Stimulated activated CD4-positive, alpha-beta T cell treated with anti-CD3 and anti-CD28 coated beads, Interleukin-15, amount 100 ng/mL, for 48 hours (primary cell): Measurements from ENCODE around the gene PFKP.
"Not testable (repeated sequence)": the region's sequence is repeated elsewhere in the genome, so short reads cannot be mapped to it uniquely, and the experiment has no call there.

Experiments
- DNase-seq, 2 donors: peaks; one replicate each; pipeline ENCODE4 v3.0.0-alpha.2; 2020; ENCODE audit warnings: low read depth in 2 of 2

The PFKP gene

DNA sequence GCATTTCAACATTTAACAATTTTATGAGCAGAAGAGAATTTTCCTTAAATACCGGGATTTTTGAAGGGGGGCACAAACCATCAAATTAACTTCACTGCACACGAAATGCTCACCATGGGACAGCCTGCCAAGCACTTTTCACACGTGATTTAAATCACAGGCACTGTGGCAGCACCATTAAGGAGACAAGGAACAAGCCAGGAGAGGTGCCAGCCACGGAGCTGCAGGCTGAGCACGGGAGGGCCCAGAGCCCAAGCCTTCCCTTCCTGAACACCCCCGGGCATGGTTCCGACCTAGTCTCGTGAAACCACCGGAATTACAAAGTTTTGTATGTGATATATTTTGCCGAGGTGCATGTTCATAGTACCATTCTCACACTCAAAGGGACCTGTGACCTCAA lies 91.8 kb downstream of the PFKP start:
- DNase-seq, result no peak

DNA sequence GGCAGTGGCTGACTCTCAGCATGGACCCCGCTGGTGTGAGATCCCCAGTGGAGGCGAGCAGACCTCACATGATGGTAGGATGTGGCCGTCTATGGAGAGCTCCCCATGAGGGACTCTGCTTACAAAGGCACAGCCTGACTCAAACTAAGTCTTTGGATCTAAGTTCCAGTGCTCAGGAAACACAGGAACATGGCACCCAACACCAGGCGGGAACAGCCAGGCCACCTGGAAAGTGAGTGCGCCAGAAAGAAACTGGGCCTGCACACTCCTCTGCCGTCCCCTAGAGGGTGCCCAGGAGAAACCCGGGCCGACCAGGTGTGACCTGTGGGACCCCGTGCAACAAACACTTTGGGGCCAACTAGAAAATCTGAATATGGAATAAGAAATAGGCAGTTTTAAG lies 95.2 kb downstream of the PFKP start:
- no peak for DNase-seq

DNA sequence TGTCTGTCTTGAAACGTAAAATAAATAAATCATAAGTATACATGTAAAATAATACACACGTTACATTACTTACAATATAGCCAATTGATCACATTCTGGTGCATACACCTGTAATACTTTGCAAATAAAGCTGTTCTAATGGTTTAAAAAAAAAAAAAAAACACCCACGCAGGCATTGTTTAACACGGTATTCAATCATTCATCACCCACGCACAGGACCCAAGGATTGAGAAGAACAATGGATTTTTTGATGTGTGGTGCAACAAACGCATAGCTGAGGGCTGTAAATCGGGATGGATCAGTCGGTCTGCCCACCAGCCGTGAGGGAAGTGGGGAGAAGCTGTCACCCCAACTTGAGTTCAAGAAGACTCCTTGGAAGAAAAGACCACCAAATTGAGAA lies 96.5 kb downstream of the PFKP start:
- DNase-seq, result no peak

DNA sequence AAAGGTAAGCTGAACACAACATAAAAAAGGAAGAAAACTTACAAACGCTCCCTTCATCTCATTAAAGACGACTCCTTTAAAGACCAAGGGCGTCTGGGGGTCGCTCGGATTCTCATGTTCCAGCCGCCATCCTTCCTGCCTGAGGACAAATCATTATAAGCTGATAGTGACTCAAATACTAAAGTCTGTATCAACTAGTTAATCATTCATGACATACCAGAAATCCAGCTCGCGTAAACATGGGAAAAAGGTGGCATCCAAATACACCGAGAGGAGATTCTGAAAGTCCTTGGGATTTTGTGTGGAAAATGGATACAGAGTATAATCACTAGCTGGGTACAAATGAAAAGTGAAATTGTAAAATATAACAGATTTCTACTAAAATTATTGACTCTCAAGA lies 97.8 kb downstream of the PFKP start:
- DNase-seq, result no peak

DNA sequence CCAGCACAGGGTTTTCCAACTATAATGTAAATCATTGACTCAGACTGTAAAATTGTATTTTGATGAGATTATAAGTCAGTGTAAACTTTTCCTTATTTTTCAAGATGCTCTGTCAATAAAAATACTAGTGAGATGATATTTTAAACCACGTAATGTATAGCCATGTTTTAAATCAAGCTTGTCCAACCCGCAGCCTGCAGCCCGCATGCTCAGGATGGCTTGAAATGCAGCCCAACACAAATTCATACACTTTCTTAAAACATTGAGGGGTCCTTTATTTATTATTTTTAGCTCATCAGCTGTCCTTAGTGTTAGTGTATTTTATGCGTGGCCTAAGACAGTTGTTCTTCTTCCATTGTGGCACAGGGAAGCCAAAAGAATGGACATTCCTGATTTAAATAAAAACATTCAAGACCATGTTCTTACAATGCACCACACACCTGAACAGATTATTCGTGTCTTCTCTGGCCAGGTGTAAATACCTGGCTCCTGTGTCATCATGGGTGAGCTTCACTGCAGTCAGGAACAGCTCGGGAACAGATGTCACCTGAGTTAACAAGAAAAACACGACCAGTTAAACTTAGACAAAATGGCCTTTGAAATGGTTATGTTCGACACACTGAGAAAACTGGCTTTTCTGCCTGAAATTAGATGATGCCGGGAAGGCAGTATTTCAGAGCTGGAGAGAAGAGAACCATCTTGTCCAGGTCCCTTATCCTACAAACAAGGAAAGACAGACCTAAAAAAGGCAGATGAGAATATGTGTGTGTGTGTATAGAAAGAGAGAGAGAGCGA lies 99.3 kb downstream of the PFKP start:
- no peak for DNase-seq

DNA sequence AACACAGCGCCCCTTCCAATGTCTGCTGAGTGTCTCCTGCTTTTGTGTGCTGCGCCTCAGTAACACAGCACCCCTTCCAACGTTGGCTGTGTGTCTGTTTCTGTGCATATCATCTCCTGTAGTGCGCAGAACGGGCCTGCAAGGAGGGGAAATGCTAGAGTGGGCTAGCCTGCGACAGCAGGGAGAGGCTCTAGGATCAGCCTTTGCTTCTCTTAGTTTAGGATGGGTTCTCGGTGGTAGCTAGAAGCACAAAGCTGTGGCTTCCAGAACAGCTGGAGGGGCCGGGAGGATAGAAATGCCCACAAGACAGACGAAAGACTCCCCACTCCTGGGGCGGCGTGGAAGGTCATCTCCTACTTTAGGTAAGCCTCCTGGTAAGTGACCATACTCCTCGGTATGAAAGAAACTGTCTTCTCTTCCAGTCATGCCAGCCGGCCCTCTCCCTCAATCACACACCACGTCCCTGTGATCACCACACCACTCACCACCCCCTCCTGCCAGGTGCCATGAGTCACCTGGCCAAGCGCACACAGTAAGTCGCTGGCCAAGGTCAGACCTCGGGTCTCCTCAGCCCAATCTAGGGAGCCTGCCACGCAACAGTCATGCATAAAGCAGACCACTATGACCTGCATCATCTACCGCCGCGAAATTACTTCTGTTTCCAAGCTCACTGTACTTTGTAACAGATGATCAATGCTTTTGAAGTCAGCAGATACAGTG lies 100.4 kb downstream of the PFKP start:
- DNase-seq, result no peak

DNA sequence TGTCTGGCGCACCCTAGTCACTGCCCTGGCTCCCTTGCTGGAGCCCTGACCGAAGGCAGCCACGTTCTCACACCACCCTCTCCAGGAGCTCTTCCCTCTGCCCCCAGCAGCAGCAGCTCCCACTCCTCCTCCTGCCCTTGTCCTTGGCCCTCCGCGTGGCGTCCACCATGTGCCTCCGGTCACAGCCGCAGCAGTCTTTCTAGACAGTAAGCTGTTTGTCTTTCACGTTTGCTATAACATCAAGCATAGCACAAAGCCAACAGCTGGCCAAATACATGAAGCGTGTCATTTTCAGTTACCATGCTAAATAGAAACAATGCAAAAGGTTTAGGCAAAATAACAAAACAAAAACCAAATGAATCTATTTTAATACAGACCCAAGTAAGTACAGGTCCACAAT lies 101.9 kb downstream of the PFKP start:
- no peak for DNase-seq

DNA sequence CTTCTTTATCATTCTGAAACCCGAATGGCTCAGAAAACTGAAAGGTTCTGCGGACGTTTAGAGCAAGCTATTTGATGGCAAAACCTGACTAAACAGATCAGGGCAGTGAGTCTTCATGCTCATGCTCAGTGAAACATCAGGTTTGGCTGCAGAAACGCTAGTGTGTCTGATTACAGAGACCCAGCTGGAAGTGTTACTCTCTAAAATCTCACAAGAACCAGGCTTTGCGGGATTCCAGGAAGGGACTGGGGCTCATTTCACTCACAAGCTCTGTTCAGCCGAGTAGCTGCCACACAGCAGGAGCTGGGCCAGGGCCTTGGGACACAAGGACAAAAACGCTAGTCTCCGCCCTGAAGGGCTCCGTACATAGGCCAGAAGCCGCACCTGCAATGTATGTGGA lies 102.3 kb downstream of the PFKP start:
- no peak for DNase-seq

DNA sequence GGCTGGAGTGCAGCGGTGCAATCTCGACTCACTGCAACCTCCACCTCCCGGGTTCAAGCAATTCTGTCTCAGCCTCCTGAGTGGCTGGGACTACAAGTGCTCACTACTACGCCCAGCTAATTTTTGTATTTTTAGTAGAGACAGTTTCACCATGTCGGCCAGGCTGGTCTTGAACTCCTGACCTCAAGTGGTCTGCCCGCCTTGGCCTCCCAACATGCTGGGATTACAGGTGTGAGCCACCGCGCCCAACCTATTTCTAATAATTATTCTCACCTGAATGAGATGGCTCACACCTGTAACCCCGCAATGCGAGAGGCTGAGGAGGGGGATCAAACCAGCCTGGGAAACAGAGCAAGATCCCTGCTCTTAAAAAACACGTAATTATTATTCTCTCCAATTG lies 104.1 kb downstream of the PFKP start:
- DNase-seq, result not testable (repeated sequence)

DNA sequence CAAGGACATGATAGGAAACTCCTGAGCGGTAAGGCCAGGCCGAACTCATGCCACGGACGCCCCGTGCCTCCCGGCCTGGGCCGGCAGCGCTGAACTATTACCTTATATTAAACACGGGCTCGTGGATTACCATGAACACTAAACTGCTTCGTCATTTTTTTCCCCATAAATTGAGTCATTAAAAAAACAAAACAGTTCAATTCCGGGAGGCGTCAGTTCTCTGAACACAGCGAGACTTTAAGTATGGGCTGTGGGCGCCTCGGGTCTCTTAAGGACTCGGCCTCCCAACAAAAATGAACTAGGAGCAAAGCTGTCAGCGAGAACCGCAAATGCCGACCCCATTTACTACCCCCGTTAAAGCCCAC lies 104.7 kb downstream of the PFKP start:
- peak in 1 of 2 donors; percentile 31 for DNase-seq

DNA sequence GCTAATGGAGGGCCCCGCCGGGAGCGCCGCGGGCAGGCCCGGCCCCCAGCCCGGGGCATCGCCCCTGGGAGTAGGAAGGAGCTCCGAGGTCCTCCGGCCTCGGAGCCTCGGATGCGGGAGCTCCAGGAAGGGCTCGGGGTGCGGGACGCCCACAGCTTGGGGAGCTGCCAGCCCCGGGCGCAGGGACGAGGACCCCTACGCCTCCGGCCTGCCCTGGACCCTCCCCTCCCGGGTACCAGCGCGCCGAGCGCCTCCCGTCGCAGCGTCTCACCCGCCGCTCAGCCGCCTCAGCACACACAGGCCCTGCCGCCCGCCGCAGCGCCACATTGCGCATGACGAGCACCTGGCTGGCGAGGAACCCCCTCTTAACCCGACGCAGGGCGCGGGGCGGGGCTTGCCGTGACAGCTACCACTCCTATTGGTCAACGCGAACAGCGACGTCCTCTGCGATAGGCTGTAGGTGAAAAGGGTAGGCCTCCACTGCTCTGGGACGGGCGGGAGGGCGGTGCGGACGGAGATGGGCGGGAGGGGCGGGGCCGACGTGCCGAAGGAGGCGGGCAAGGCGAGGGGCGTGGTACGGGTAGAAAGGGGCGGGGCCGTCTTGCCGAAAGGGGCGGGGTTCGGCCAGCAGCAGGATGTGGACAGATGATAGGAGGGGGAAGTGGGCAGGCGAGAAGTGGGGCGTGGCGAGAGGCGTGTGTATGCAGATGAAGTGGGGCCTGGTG lies 105.3 kb downstream of the PFKP start, which contains the start of gene PITRM1:
Gene PITRM1, minus strand, starts transcription at position 337 of the 725 bp plus-strand sequence. Its CDS starts 10 bp downstream, at position 327.
- peak; percentile 97 to 99 for DNase-seq

DNA sequence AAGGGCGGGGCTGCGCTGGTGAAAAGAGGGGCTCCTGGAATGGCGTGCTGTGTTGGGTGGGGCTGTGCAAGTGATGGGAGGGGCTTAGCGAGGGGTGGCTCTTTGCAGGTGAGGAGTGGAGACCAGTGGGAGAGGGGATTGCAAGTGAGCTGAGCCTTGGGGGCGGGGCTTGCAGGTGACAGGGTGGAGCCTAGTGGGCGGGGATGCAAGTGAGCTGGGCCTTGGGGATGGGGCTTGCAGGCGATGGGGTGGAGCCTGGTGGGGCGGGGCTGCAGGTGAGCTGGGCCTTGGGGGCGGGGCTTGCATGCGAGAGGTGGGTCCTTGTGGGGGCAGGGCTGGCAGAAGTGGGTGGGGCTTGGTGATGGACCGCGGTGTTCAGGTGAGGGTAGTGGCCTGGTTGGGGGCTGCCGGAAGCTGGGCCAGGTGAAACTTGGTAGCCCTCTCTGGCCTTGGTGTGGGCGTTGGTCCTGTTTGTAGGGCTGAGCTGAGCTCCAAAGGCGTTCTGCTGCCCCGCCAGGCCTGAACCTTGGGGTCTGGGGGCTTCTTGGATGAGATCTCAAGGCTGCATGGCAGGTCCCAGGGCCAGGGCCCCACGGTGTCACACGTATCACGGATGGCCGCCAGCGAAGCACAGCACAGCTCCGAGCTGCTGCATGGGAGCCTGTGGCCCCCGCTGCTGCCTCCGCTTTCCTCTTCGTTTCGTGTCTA lies 106.0 kb downstream of the PFKP start:
- peak; percentile 72 to 78 for DNase-seq

DNA sequence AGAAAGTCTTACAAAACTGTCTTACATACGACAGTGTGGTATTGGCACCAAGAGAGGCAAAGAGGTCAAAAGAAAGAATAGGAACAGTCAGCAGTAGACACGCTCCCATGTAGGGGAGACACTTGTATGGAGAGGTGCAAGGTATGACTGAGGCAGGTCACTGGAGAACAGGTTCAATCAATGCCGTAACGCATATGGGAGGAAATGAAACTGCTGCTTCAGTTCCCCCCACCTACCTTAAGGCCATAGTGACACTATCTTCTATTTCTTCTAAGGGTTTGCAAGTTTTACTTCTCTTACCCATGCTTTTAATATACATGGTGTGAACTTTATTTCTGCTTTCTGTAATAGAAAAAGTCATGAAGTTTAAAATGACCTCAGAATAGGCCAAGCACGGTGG lies 110.7 kb downstream of the PFKP start:
- no peak for DNase-seq

DNA sequence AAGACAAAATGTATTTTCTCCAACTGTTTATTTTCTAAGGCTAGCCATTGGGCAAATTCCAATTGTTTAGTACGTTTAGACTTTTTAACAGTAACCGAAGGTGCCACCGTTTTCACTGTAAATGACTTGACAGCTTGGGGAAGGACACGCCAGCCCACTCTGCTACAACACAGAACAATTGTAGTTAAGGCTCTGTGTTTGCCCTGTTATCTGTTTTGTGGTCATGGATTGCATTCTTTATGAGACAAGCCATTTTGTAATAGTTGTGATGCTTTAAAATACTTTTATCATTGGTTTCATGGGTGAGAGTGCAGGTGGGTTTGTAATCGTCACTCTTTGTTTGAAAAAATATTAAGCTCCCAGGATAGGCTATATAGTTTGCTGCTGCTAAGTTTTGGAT lies 111.8 kb downstream of the PFKP start:
- DNase-seq, result no peak

DNA sequence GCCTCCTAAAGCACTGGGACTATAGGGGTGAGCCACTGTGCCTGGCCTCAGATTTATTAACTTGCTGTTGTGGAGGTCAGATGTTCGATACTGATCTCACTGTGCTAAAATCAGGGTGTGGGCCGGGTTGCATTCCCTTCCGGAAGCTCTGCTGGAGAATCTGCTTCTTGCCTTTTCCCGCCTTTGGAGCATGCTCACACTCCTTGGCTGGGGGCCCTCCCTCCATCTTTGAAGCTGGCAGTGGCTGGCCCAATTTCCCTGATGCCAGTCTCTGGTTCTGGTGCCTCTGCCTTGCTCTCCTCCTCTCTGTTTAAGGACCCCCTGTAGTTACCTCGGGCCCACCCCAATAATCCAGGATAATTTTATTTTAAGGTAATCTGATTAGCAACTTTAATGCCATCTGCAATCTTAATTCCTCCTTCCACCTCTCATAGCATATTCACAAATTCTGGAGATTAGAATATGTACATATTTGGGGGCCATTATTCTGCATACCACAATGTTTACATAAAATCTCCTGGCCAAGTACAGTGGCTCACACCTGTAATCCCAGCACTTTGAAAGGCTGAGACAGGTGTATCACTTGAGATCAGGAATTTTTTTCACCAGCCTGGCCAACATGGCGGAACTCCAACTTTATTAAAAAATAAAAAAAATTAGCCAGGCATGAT lies 113.1 kb downstream of the PFKP start:
- no peak for DNase-seq

DNA sequence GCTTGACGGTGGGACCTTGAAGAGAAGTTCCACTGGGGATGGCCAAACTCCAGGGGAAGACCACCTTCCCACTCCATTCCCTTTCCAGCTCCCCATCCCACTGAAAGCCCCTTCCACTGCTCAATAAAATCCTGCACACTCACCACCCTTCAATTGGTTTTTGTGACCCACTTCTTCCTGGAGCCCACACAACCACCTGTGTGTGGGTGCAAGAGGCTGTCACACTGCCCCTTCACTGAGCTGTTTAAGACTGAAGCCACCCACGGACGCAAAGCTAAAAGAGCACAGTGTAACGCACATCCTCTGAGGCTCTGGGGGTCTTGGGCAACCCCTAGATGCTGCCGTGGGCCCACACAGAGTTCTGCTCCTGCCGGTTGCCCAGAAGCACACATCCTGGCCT lies 118.0 kb downstream of the PFKP start:
- no peak for DNase-seq

DNA sequence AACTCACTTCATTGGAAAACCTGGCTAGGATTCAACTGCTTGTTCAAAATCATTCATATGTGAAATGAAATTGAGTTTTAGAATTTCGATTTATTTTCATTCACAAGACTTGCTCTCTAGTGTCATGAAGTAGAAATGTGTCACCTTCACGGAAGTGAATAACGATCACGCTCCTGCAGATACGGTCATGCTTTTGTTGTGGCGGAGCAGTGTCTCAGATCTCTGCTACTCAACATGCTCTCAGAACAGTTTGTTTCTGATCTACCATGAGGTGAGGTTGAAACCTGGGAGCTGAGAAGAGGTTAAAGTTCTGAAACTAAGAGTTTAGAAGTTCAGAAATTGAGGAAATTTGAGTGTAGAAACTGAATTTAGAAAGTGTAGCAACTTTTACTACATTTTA lies 119.0 kb downstream of the PFKP start:
- DNase-seq, result peak; percentile 39 to 56
